ENCODE data around the gene GNG10.

DNA sequence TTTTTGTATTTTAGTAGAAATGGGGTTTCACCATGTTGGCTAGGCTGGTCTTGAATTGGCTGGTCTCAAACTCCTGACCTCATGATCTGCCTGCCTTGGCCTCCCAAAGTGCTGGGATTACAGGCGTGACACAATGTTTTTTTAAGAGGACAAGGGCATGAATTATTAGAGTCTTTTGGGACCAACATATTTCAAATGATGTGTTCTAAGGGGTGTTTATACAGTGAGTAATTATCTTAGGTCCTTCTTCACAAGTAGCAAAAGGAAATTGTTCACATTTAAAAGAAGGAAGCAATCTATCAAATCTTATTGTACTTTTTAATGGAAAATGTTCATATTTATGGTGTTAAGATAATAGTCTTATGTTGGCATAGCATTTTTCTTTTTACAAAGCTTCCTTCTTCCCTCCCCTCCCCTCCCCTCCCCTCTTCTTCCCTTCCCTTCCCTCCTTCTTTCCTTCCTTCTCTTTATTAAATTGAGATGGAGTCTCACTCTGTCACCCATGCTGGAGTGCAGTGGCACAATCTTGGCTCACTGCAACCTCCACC lies 6.7 kb downstream of the GNG10 start:
- TF ChIP-seq, protein P1, sequence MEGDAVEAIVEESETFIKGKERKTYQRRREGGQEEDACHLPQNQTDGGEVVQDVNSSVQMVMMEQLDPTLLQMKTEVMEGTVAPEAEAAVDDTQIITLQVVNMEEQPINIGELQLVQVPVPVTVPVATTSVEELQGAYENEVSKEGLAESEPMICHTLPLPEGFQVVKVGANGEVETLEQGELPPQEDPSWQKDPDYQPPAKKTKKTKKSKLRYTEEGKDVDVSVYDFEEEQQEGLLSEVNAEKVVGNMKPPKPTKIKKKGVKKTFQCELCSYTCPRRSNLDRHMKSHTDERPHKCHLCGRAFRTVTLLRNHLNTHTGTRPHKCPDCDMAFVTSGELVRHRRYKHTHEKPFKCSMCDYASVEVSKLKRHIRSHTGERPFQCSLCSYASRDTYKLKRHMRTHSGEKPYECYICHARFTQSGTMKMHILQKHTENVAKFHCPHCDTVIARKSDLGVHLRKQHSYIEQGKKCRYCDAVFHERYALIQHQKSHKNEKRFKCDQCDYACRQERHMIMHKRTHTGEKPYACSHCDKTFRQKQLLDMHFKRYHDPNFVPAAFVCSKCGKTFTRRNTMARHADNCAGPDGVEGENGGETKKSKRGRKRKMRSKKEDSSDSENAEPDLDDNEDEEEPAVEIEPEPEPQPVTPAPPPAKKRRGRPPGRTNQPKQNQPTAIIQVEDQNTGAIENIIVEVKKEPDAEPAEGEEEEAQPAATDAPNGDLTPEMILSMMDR (conservative IDR thresholded peaks at IDR 0.05; ENCODE audit: low read depth, low read length) = no peak
- TF ChIP-seq POLR2A (IDR thresholded peaks at IDR 0.05; ENCODE audit: low read depth, low read length) = no peak
- no peak for TF ChIP-seq MXI1 (IDR thresholded peaks at IDR 0.05; ENCODE audit: borderline replicate concordance, low read depth, low read length)
- TF ChIP-seq RFX5 (IDR thresholded peaks at IDR 0.05; ENCODE audit: low read depth, low read length) = no peak
- no peak for TF ChIP-seq RCOR1 (IDR thresholded peaks at IDR 0.05; ENCODE audit: insufficient replicate concordance, low read length)
- no peak for TF ChIP-seq RAD21 (IDR thresholded peaks at IDR 0.05; ENCODE audit: low read length)
- no peak for TF ChIP-seq BHLHE40 (IDR thresholded peaks at IDR 0.05; ENCODE audit: low read depth, low read length)
- TF ChIP-seq CHD1 (IDR thresholded peaks at IDR 0.05; ENCODE audit: low read depth, low read length) = no peak
- TF ChIP-seq, protein P2, sequence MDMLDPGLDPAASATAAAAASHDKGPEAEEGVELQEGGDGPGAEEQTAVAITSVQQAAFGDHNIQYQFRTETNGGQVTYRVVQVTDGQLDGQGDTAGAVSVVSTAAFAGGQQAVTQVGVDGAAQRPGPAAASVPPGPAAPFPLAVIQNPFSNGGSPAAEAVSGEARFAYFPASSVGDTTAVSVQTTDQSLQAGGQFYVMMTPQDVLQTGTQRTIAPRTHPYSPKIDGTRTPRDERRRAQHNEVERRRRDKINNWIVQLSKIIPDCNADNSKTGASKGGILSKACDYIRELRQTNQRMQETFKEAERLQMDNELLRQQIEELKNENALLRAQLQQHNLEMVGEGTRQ (IDR thresholded peaks at IDR 0.05; ENCODE audit: low read depth, low read length) = no peak

Data from IMR-90 (cell line).